PC-3 (cell line): ENCODE measurements around the gene ADAMTS16.

ENCODE experiments used
- CTCF ChIP-seq: fragments of 300-600 bp; sonication (generic); conservative IDR thresholded peaks from 2 replicates; pipeline ENCODE4 v1.5.1; 2017; ENCODE audit warnings: antibody characterized with exemption, low read depth, mild to moderate bottlenecking, low read length
- EZH2 ChIP-seq: fragments of 300-600 bp; sonication (generic); IDR thresholded peaks from one replicate; pipeline ENCODE4 v1.6.1; 2017; ENCODE audit warnings: antibody characterized with exemption, mild to moderate bottlenecking, low read length; ENCODE audit not compliant: unreplicated experiment
- EZH2phosphoT487 ChIP-seq: fragments of 300-600 bp; sonication (generic); IDR thresholded peaks from 2 replicates; pipeline ENCODE4 v1.6.1; 2018; ENCODE audit warnings: mild to moderate bottlenecking, antibody characterized with exemption, low read length, borderline replicate concordance

- TF ChIP-seq CTCF = no peak
- no peak for TF ChIP-seq EZH2
- TF ChIP-seq EZH2phosphoT487 = no peak
These were observed 80.9 kb downstream of the ADAMTS16 start for GRCh38 chr5:5220901-5221631.
